Panc1 (cell line): ENCODE data around the gene ADGRB3. TPM values are rescaled to one million over a fixed set of nuclear protein-coding genes. Genes with fewer than 3 reads are reported as not detected.

Experiments
- ATAC-seq: fragments of 200-7000 bp; cut with Tn5 transposase; 2 replicates; pipeline ENCODE4 v1.9.1; 2020; ENCODE audit warnings: mild to moderate bottlenecking, moderate library complexity
- BruUV-seq: library from RNA; stranded (reverse); fragments of 400-500 nt; replicated peaks from 2 replicates; lab custom pipeline; 2021; lab: Mats Ljungman, UMichigan
- CTCF ChIA-PET: fragments of 300-600 bp; sonication (Branson Sonifier 250); formaldehyde crosslinking; loops from one replicate; lab custom pipeline; 2022; ENCODE audit warnings: antibody characterized with exemption; lab: Charles Lee
- POLR2A ChIA-PET: fragments of 300-600 bp; sonication (Branson Sonifier 250); formaldehyde crosslinking; loops from one replicate; lab custom pipeline; 2022; ENCODE audit warnings: antibody characterized with exemption; lab: Charles Lee
- DNase-seq: peaks from one replicate; pipeline ENCODE4 v3.0.0-alpha.2; 2010; ENCODE audit warnings: low read depth, low spot score
- H3K27ac ChIP-seq: 2 replicates; pipeline ENCODE4 v1.5.1; 2011; ENCODE audit warnings: mild to moderate bottlenecking, low read length, inconsistent platforms
- H3K27me3 ChIP-seq: fragments of 200-500 bp; sonication (Bioruptor generic); 2 replicates; pipeline ENCODE4 v1.6.0; 2014; ENCODE audit warnings: low read length, inconsistent platforms; ENCODE audit not compliant: control insufficient read depth, insufficient read depth
- H3K36me3 ChIP-seq: fragments of 200-500 bp; sonication (Bioruptor generic); 2 replicates; pipeline ENCODE4 v1.5.1; 2014; ENCODE audit warnings: inconsistent platforms, mild to moderate bottlenecking, low read length, moderate library complexity; ENCODE audit not compliant: control insufficient read depth, insufficient read depth
- H3K4me1 ChIP-seq: 2 replicates; pipeline ENCODE4 v1.5.1; 2011; ENCODE audit warnings: inconsistent platforms, mild to moderate bottlenecking, low read length, moderate library complexity; ENCODE audit not compliant: control insufficient read depth, insufficient read depth
- H3K4me3 ChIP-seq, 2 experiments: 2 replicates each; pipeline ENCODE4 v1.5.1; 2011 to 2012; ENCODE audit warnings: low read depth in 2 of 2, low read length in 2 of 2, mild to moderate bottlenecking in 2 of 2, inconsistent platforms in 1 of 2, moderate library complexity in 1 of 2
- H3K9me3 ChIP-seq: fragments of 200-500 bp; sonication (Bioruptor generic); 2 replicates; pipeline ENCODE4 v1.5.1; 2014; ENCODE audit warnings: low read depth, mild to moderate bottlenecking, inconsistent platforms, low read length, moderate library complexity; ENCODE audit not compliant: control insufficient read depth, insufficient read depth
- CTCF ChIP-seq: fragments of 450-650 bp; IDR thresholded peaks from 2 replicates; pipeline ENCODE4 v1.5.1; 2017; ENCODE audit warnings: mild to moderate bottlenecking
- POLR2AphosphoS5 ChIP-seq: IDR thresholded peaks from 2 replicates; pipeline ENCODE4 v1.6.1; 2012; ENCODE audit warnings: mild to moderate bottlenecking, low read depth, low read length, moderate library complexity
- REST ChIP-seq, 2 experiments: IDR thresholded peaks; 2 replicates each; pipeline ENCODE4 v1.6.1; 2011 to 2012; ENCODE audit warnings: low read depth in 2 of 2, control low read depth in 1 of 2, low read length in 1 of 2, mild to moderate bottlenecking in 1 of 2, moderate library complexity in 1 of 2; ENCODE audit not compliant: insufficient read depth in 1 of 2
- SIN3A ChIP-seq: IDR thresholded peaks from 2 replicates; pipeline ENCODE4 v1.6.1; 2012; ENCODE audit warnings: low read depth, mild to moderate bottlenecking, low read length, moderate library complexity, borderline replicate concordance; ENCODE audit not compliant: insufficient read depth
- TCF7L2 ChIP-seq: IDR thresholded peaks from 2 replicates; pipeline ENCODE4 v1.6.1; 2011; ENCODE audit warnings: mild to moderate bottlenecking, low read depth, low read length, inconsistent platforms
- in situ Hi-C: cut with HindIII; loops from 2 replicates; pipeline ENCODE4 v1.10.0; 2016; ENCODE audit warnings: low sequenced_read_pairs, low pct_unique_long_range_greater_than_20kb
- intact Hi-C: fragments of 100-400 bp; cut with micrococcal nuclease; formaldehyde crosslinking; loops from one replicate; pipeline ENCODE4 v1.10.0; 2022; ENCODE audit not compliant: unreplicated experiment
- total RNA-seq: library from RNA; stranded (reverse); gene quantifications from one replicate; pipeline ENCODE4 v1.2.1, GENCODE V29; 2021; ENCODE audit not compliant: unreplicated experiment

The ADGRB3 gene
- total RNA-seq, 1 experiment from 2014 or later, result 0.10 TPM

- in situ Hi-C loops, result no loop called here
- BruUV-seq, result no TSS peak
These were observed 83.4 kb downstream of the ADGRB3 start for GRCh38 chr6:68718385-68719073.

GRCh38 chr6:68719761-68720160 is 84.7 kb downstream of the ADGRB3 start:
- H3K4me3 ChIP-seq, result no peak overlapping the region
- no peaks in the 10 kb centered on the region for H3K27me3 ChIP-seq
- ChIA-PET POLR2A (no interaction called here), CTCF (no interaction called here)
- 0 out of 2 replicates have a peak, but pooled peaks cover 2% of the 10 kb centered on the region for H3K9me3 ChIP-seq
- DNase-seq, result no peak
- no peaks in the 10 kb centered on the region for H3K36me3 ChIP-seq
- BruUV-seq, result no TSS peak
- H3K27ac ChIP-seq, result no peak overlapping the region
- in situ Hi-C loops, result no loop called here
- TF ChIP-seq REST (IDR thresholded peaks at IDR 0.05; ENCODE audit: insufficient read depth in 1 of 2, low read depth in 2 of 2, low read length in 1 of 2) (no peak), TCF7L2 (no peak), SIN3A (no peak), CTCF (no peak), POLR2AphosphoS5 (no peak)
- no peak for ATAC-seq
- no peaks in the 10 kb centered on the region for H3K4me1 ChIP-seq
- intact Hi-C loops, result no loop called here

More at GRCh38 chr6:68718385-68719073, 83.4 kb downstream of the ADGRB3 start:
- H3K27me3 ChIP-seq, result no peaks in the 10 kb centered on the region
- 0 out of 2 replicates have a peak, but pooled peaks cover 2% of the 10 kb centered on the region for H3K9me3 ChIP-seq
- H3K27ac ChIP-seq, result no peak overlapping the region
- DNase-seq (no peak), ATAC-seq (no peak)
- TF ChIP-seq TCF7L2 (no peak), CTCF (no peak), REST (IDR thresholded peaks at IDR 0.05; ENCODE audit: insufficient read depth in 1 of 2, low read depth in 2 of 2, low read length in 1 of 2) (no peak), SIN3A (no peak), POLR2AphosphoS5 (no peak)
- H3K36me3 ChIP-seq, result no peaks in the 10 kb centered on the region
- intact Hi-C loops, result no loop called here
- H3K4me3 ChIP-seq, result no peak overlapping the region
- H3K4me1 ChIP-seq, result no peaks in the 10 kb centered on the region
- CTCF ChIA-PET, result no interaction called here
- POLR2A ChIA-PET, result no interaction called here
